Kidney (tissue), 14 donors: ENCODE measurements around the gene RAB11FIP3. TPM values are rescaled to one million over a fixed set of nuclear protein-coding genes. Genes with fewer than 3 reads are reported as not detected.
"Not testable (repeated sequence)": the region's sequence is repeated elsewhere in the genome, so short reads cannot be mapped to it uniquely, and the experiment has no call there.

Experiments used
- DNase-seq, 5 donors: peaks; one replicate each; pipeline ENCODE4 v3.0.0-alpha.2; 2013 to 2020
- FAIRE-seq: peaks from 2 replicates; lab custom pipeline; 2012; peaks lifted over from hg19 to GRCh38; lab: Jason Lieb, UNC
- H3K27ac ChIP-seq, 2 donors: one replicate each; pipeline ENCODE4 v1.7.0; 2013; ENCODE audit warnings: low read depth in 2 of 2, low read length in 2 of 2, inconsistent platforms in 1 of 2
- H3K27me3 ChIP-seq: one replicate; pipeline ENCODE4 v1.7.1; 2013; ENCODE audit warnings: low read length, inconsistent platforms; ENCODE audit not compliant: control insufficient read depth, insufficient read depth
- H3K36me3 ChIP-seq, 3 donors: one replicate each; pipeline versions ENCODE4 v1.7.0 to v1.7.1; 2013; ENCODE audit warnings: low read length in 3 of 3, control low read depth in 1 of 3, inconsistent platforms in 1 of 3; ENCODE audit not compliant: insufficient read depth in 3 of 3, control insufficient read depth in 2 of 3
- H3K4me1 ChIP-seq, 3 donors: one replicate each; pipeline versions ENCODE4 v1.7.0 to v1.7.1; 2013; ENCODE audit warnings: low read length in 3 of 3, inconsistent platforms in 1 of 3, low read depth in 1 of 3; ENCODE audit not compliant: control insufficient read depth in 2 of 3, insufficient read depth in 2 of 3
- H3K4me3 ChIP-seq, 3 donors: one replicate each; pipeline versions ENCODE4 v1.7.0 to v1.8.1; 2013; ENCODE audit warnings: low read length in 3 of 3, control low read depth in 1 of 3, inconsistent platforms in 1 of 3
- H3K9ac ChIP-seq, 3 donors: one replicate each; pipeline versions ENCODE4 v1.7.0 to v1.7.1; 2013; ENCODE audit warnings: low read length in 3 of 3, control low read depth in 1 of 3, inconsistent platforms in 1 of 3
- H3K9me3 ChIP-seq, 3 donors: one replicate each; pipeline versions ENCODE4 v1.7.0 to v1.7.1; 2013; ENCODE audit warnings: low read length in 3 of 3, control low read depth in 1 of 3, inconsistent platforms in 1 of 3; ENCODE audit not compliant: control insufficient read depth in 2 of 3, insufficient read depth in 1 of 3
- CTCF ChIP-seq: IDR thresholded peaks from 3 replicates; pipeline ENCODE4 v1.5.1; 2012; ENCODE audit warnings: mild to moderate bottlenecking, moderate library complexity, borderline replicate concordance; ENCODE audit not compliant: insufficient read depth; ENCODE audit errors: extremely low read depth
- intact Hi-C: fragments of 100-400 bp; cut with DNase I; formaldehyde crosslinking; loops from one replicate; pipeline ENCODE4 v1.11.1; 2022
- polyA plus RNA-seq: library from polyadenylated mRNA; stranded (reverse); fragments of 350-450 nt; fragmentation: Illumina TruSeq; extraction: RNeasy Lipid Tissue Mini Kit (QIAGEN cat#74804); gene quantifications from one replicate; pipeline ENCODE4 v1.2.3, GENCODE V29; 2014; ENCODE audit warnings: low read depth, low replicate concordance; ENCODE audit not compliant: insufficient read depth
- total RNA-seq: library from RNA; stranded (reverse); fragmentation: NEBNext Ultra II Directional; extraction: Animal tissue kit (Norgen Biotek cat#: 25700); gene quantifications from one replicate; pipeline ENCODE4 v1.2.1, GENCODE V29; 2021
- donor health status: control.
- donor health status: control.
- donor health status: control.
- donor health status: control.
- donor health status: control.
- donor health status: DM: yes; HTN: yes; CAD: no.
- donor health status: Normal renal cell carcinoma (clear cell type).

RAB11FIP3 gene
- total and polyA plus RNA-seq, 2 donors from 2014 or later, result 84.9 to 162 TPM

DNA sequence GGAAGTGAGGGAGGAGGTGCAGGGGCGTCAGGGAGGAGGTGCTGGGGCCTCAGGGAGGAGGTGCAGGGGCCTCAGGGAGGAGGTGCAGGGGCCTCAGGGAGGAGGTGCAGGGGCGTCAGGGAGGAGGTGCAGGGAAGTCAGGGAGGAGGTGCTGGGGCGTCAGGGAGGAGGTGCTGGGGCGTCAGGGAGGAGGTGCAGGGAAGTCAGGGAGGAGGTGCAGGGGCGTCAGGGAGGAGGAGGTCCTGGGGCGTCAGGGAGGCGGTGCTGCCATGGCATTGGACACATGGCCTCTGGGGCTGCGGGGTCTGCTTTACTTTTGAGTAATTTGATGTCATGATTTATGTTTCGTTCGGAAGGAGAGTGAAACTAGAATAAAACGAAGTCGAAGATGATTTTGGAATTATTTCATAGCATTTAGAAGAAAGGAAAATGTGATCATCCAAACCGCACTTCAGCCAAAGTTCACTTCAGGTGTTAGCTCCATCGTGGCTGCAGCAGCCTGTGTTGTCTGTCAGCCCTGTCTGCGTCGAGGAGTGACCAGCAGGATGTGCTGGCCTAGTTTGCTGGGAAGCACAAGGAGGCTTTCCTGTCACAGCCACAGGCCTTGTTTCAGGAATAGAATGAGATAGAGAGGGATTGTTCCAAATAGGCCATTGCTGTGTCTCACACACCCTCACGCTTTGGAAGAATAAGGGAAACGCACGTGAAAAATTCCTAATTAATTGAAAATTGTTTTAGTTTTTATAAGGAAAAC, 42.8 kb downstream of the RAB11FIP3 start:
- FAIRE-seq (no peak), DNase-seq (no peak)
- H3K9me3 ChIP-seq, result no peaks in the 10 kb centered on the region

GRCh38 chr16:469459-469858, 44.0 kb downstream of the RAB11FIP3 start:
- FAIRE-seq, H3K27ac ChIP-seq, H3K9me3 ChIP-seq, H3K9ac ChIP-seq, H3K4me3 ChIP-seq, DNase-seq, H3K36me3 ChIP-seq, intact Hi-C loops, H3K27me3 ChIP-seq: not testable (repeated sequence)
- H3K4me1 ChIP-seq, result peaks cover 3 to 20% (median 16%) of the 10 kb centered on the region in 3 donors

More for the DNA sequence above, 42.8 kb downstream of the RAB11FIP3 start:
- intact Hi-C loops, result no loop called here
- Histone ChIP-seq H3K36me3 (peaks cover 0 to 4% (median 0%) of the 10 kb centered on the region in 3 donors), H3K9ac (no peak overlapping the region), H3K4me1 (peaks cover 0 to 20% (median 12%) of the 10 kb centered on the region in 3 donors), H3K27me3 (no peaks in the 10 kb centered on the region), H3K27ac (no peak overlapping the region), H3K4me3 (no peak overlapping the region)
- no peak for TF ChIP-seq CTCF

DNA sequence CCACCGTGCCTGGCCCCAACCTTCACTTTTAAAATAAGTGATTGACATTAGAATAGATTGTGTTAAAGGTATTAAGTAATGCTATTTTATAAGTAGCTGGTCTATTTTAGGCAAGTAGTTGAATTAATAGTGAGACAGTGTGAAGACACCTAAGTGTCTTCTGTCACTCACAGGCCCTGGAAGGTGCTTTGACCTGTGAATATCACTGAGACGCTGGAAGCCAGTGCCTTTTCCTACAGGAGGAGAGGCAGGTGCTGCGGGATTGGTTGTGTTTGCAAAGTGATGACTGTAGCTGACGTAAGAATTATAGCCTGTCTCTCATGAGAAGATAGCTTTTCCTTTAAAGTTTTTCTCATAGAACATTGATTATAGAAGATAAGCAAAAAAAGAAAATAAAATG, 45.0 kb downstream of the RAB11FIP3 start:
- Histone ChIP-seq H3K9me3 (no peaks in the 10 kb centered on the region), H3K27ac (no peak overlapping the region), H3K9ac (no peak overlapping the region), H3K27me3 (no peaks in the 10 kb centered on the region), H3K4me3 (no peak overlapping the region), H3K36me3 (peaks cover 0 to 5% (median 0%) of the 10 kb centered on the region in 3 donors), H3K4me1 (peaks cover 3 to 20% (median 20%) of the 10 kb centered on the region in 3 donors)
- intact Hi-C loops, result no loop called here
- FAIRE-seq, result no peak
- DNase-seq, result no peak
- no peak for TF ChIP-seq CTCF

DNA sequence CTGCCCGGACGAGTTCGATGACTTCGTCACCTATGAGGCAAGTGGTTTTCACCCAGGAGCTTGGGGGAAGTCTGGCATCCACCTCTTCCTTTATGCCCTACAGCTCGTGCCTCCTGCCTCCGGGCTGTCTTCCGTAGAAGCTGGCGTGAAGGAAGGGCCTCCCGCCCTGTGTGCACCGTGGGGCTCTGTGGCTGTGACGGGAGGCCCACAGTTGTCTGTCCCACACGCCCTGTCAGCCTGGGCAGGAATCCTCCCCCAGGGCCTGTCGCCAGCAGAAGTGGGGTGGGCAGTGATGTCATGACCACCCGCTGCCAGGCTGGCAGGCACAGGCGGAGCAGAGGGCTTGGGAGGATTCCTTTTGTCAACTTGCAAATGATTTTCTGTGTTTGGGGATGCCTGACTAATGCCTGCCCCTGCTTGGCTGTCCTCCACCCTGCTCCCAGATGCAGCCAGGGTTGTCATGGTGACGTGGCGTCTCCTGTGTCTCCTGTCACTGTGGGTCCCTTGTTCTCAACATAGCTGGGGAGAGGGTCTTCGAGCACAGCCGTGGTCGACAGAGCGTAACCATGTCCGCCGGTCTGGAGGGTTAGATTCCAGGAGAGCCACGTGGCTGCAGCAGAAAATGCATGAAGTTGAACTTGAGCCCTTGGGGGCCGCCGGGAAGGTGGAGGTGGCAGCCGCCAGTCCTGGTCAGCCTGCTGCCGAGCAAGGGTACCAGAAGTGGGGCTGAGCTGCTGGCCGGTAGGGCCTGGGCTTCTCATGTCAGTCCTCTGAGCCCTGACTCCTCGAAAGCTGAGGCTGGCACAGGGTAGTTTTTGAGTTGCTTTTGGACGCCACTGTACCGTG, 46.1 kb downstream of the RAB11FIP3 start:
- H3K27me3 ChIP-seq, result no peaks in the 10 kb centered on the region
- H3K9ac ChIP-seq, result peak overlapping the region in 1 of 3 donors; percentile 12
- DNase-seq (peak in 4 of 5 donors; percentile 89 to 90 (median 90)), FAIRE-seq (no peak)
- H3K9me3 ChIP-seq, result no peaks in the 10 kb centered on the region
- intact Hi-C loops, result no loop called here
- peaks cover 3 to 20% (median 20%) of the 10 kb centered on the region in 3 donors for H3K4me1 ChIP-seq
- H3K27ac ChIP-seq, result peak overlapping the region; percentile 23 to 76
- no peak for TF ChIP-seq CTCF
- H3K4me3 ChIP-seq, result no peak overlapping the region
- peaks cover 0 to 5% (median 0%) of the 10 kb centered on the region in 3 donors for H3K36me3 ChIP-seq
